Measurements from ENCODE around the gene PARD6A. TPM values are rescaled to one million over a fixed set of nuclear protein-coding genes. Genes with fewer than 3 reads are reported as not detected.
A peak's percentile ranks its signal among the peaks of the same experiment; 100 is the strongest.

Gene PARD6A
- total RNA-seq, 1 experiment from 2014 or later, result 7.1 TPM

GRCh38 chr16:67659675-67660563 lies 841 bp upstream of the PARD6A start, which contains the start of gene ACD:
Gene ACD, minus strand, starts transcription at chr16:67660260. Its CDS starts 40 bp downstream, at chr16:67660220.
- Mint-ChIP-seq H3K4me3 (ENCODE audit: unreplicated experiment) (peak within 1 kb of the TSS; percentile 96), H3K36me3 (ENCODE audit: insufficient read depth, unreplicated experiment) (peaks cover 42% of the 10 kb centered on the region), H3K27ac (ENCODE audit: unreplicated experiment) (peak within 1 kb of the TSS; percentile 96), H3K9me3 (ENCODE audit: unreplicated experiment) (no peaks in the 10 kb centered on the region), H3K27me3 (ENCODE audit: insufficient read depth, unreplicated experiment) (no peaks in the 10 kb centered on the region), H3K4me1 (ENCODE audit: low read depth, unreplicated experiment) (no peaks in the 10 kb centered on the region)
- ChIA-PET POLR2A (interaction anchor here (0.5 to 2.0 kb wide), 14 partner anchors 9 to 433 kb away, joined by 3 to 19 read pairs (median 4); partner anchors contain the start of genes ATP6V0D1, CTCF, GFOD2 and RANBP10), CTCF (interaction anchor here (0.6 to 3.5 kb wide), 18 partner anchors 11 to 642 kb away, joined by 3 to 38 read pairs (median 5); partner anchors contain the start of genes ATP6V0D1, CARMIL2, GFOD2 and PSKH1)
- TF ChIP-seq CTCF (IDR thresholded peaks at IDR 0.05; ENCODE audit: insufficient read depth in 1 of 2, low read depth in 1 of 2, low read length in 1 of 2, severe bottlenecking in 1 of 2, unreplicated experiment in 1 of 2), result no peak
- Histone ChIP-seq H3K4me1 (peaks cover 12% of the 10 kb centered on the region), H3K36me3 (ENCODE audit: control insufficient read depth, insufficient read depth, low read length) (no peaks in the 10 kb centered on the region), H3K27me3 (replicated peaks; ENCODE audit: control insufficient read depth, insufficient read depth, low read length) (no peaks in the 10 kb centered on the region), H3K4me3 (ENCODE audit: low read depth, low read length) (peak within 1 kb of the TSS; percentile 52), H3K9me3 (no peaks in the 10 kb centered on the region)
- DNase-seq, result peak; percentile 92 to 96
- BruUV-seq (replicated peaks), result TSS peak; percentile 65
- intact Hi-C loops (cut with micrococcal nuclease; ENCODE audit: unreplicated experiment), result loop anchor here (1.0 kb wide), 1 partner anchor 98 kb away; the partner anchor contains the start of gene CTCF

DNA sequence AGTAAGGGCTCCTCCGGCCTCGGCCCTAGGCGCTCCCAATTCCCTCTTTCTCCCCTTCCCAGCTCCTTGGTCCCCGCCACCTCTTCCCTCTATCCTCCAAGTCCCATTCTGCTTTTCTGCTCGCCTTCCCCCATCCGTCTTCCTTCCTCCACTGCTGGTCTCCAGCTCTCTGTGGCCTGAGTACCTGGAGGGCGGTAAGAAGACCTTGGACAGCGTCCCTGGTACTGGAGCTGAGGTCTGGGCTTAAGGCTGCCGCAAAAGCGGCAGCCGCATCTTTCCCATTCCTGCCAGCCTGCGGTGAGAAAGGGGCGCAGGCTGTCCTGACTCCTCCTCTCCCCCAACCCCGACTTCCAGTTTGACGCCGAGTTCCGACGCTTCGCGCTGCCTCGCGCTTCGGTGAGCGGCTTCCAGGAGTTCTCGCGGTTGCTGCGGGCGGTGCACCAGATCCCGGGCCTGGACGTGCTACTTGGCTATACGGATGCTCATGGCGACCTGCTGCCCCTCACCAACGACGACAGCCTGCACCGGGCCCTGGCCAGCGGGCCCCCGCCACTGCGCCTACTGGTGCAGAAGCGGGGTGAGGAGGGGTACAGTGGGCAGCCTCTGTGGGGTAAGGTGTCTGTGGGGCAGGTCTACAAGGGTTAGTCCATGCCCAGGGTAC lies 471 bp downstream of the PARD6A start:
- Histone ChIP-seq H3K27me3 (replicated peaks; ENCODE audit: control insufficient read depth, insufficient read depth, low read length) (no peaks in the 10 kb centered on the region), H3K4me1 (peaks cover 17% of the 10 kb centered on the region), H3K4me3 (ENCODE audit: low read depth, low read length) (peak overlapping the region; percentile 41), H3K36me3 (ENCODE audit: control insufficient read depth, insufficient read depth, low read length) (no peaks in the 10 kb centered on the region), H3K9me3 (no peaks in the 10 kb centered on the region)
- ChIA-PET POLR2A (interaction anchor here (0.6 to 2.0 kb wide), 6 partner anchors 12 to 1450 kb away, joined by 4 to 19 read pairs (median 8); partner anchors contain the start of genes ATP6V0D1, CTCF, GFOD2 and RANBP10), CTCF (interaction anchor here (0.7 to 3.5 kb wide), 6 partner anchors 17 to 643 kb away, joined by 3 to 38 read pairs (median 8); partner anchors contain the start of genes ATP6V0D1 and CARMIL2)
- no peak for TF ChIP-seq CTCF (IDR thresholded peaks at IDR 0.05; ENCODE audit: insufficient read depth in 1 of 2, low read depth in 1 of 2, low read length in 1 of 2, severe bottlenecking in 1 of 2, unreplicated experiment in 1 of 2)
- Mint-ChIP-seq H3K36me3 (ENCODE audit: insufficient read depth, unreplicated experiment) (peaks cover 37% of the 10 kb centered on the region), H3K27ac (ENCODE audit: unreplicated experiment) (peak overlapping the region; percentile 96), H3K4me1 (ENCODE audit: low read depth, unreplicated experiment) (no peaks in the 10 kb centered on the region), H3K27me3 (ENCODE audit: insufficient read depth, unreplicated experiment) (no peaks in the 10 kb centered on the region), H3K4me3 (ENCODE audit: unreplicated experiment) (peak overlapping the region; percentile 96), H3K9me3 (ENCODE audit: unreplicated experiment) (no peaks in the 10 kb centered on the region)
- peak; percentile 65 to 69 for DNase-seq
- BruUV-seq (replicated peaks), result no TSS peak
- intact Hi-C loops (cut with micrococcal nuclease; ENCODE audit: unreplicated experiment), result no loop called here
